OCI-LY7 (cell line): ENCODE results near the gene PCNT. TPM values are rescaled to one million over a fixed set of nuclear protein-coding genes. Genes with fewer than 3 reads are reported as not detected.

ENCODE experiments used
- BruUV-seq: library from RNA; stranded (reverse); fragments of 400-500 nt; replicated peaks from 2 replicates; lab custom pipeline; 2021; lab: Mats Ljungman, UMichigan
- CTCF ChIA-PET: fragments of 300-600 bp; sonication (Branson Sonifier 250); formaldehyde crosslinking; loops from one replicate; lab custom pipeline; 2022; ENCODE audit warnings: antibody characterized with exemption; ENCODE audit not compliant: unreplicated experiment; lab: Charles Lee
- POLR2A ChIA-PET: fragments of 300-600 bp; sonication (Branson Sonifier 250); formaldehyde crosslinking; loops from one replicate; lab custom pipeline; 2022; ENCODE audit warnings: antibody characterized with exemption; lab: Charles Lee
- DNase-seq: peaks from one replicate; pipeline ENCODE4 v3.0.0-alpha.2; 2015; ENCODE audit warnings: low spot score
- H2AFZ ChIP-seq: fragments of 200-600 bp; sonication (generic), shearing (Covaris generic); 2 replicates; pipeline ENCODE4 v1.6.1; 2014; ENCODE audit warnings: mild to moderate bottlenecking, antibody characterized with exemption, low read length, moderate library complexity
- H3K27ac ChIP-seq: fragments of 200-600 bp; sonication (generic); 2 replicates; pipeline ENCODE4 v1.5.1; 2014; ENCODE audit warnings: mixed run types, low read depth, mild to moderate bottlenecking, moderate library complexity, low read length, inconsistent platforms; ENCODE audit not compliant: poor library complexity, severe bottlenecking
- H3K36me3 ChIP-seq: fragments of 200-600 bp; sonication (generic); 2 replicates; pipeline ENCODE4 v1.6.1; 2014; ENCODE audit warnings: mild to moderate bottlenecking, antibody characterized with exemption, low read length, moderate library complexity, mixed read lengths; ENCODE audit not compliant: insufficient read depth
- H3K4me1 ChIP-seq: fragments of 200-600 bp; sonication (generic); 2 replicates; pipeline ENCODE4 v1.5.1; 2014; ENCODE audit warnings: mild to moderate bottlenecking, low read length; ENCODE audit not compliant: insufficient read depth, poor library complexity, severe bottlenecking
- H3K4me2 ChIP-seq: fragments of 200-600 bp; sonication (generic); 2 replicates; pipeline ENCODE4 v1.6.1; 2014; ENCODE audit warnings: mild to moderate bottlenecking, low read length
- H3K4me3 ChIP-seq: fragments of 200-600 bp; sonication (generic); 2 replicates; pipeline ENCODE4 v1.5.1; 2014; ENCODE audit warnings: mild to moderate bottlenecking, low read depth, low read length; ENCODE audit not compliant: poor library complexity, severe bottlenecking
- H3K79me2 ChIP-seq: fragments of 200-600 bp; sonication (generic); 2 replicates; pipeline ENCODE4 v1.6.1; 2016; ENCODE audit warnings: low read depth, mild to moderate bottlenecking, low read length, moderate library complexity, mixed read lengths; ENCODE audit not compliant: insufficient read depth
- H3K9me2 ChIP-seq: fragments of 200-600 bp; sonication (generic); 2 replicates; pipeline ENCODE4 v1.6.1; 2016; ENCODE audit warnings: mild to moderate bottlenecking, low read length, mixed read lengths; ENCODE audit not compliant: insufficient read depth
- H3K9me3 ChIP-seq: fragments of 200-600 bp; sonication (generic); 2 replicates; pipeline ENCODE4 v1.6.1; 2014; ENCODE audit warnings: mild to moderate bottlenecking, mixed run types, low read length, mixed read lengths
- H4K20me1 ChIP-seq: fragments of 200-600 bp; sonication (generic); 2 replicates; pipeline ENCODE4 v1.6.1; 2014; ENCODE audit warnings: mild to moderate bottlenecking, antibody characterized with exemption, low read length, moderate library complexity, mixed read lengths; ENCODE audit not compliant: insufficient read depth
- EZH2phosphoT487 ChIP-seq: fragments of 200-600 bp; sonication (generic); IDR thresholded peaks from 2 replicates; pipeline ENCODE4 v1.6.1; 2018; ENCODE audit warnings: low read depth, borderline replicate concordance, mild to moderate bottlenecking, mixed run types, antibody characterized with exemption, low read length, moderate library complexity, mixed read lengths
- intact Hi-C: fragments of 100-400 bp; cut with micrococcal nuclease; formaldehyde crosslinking; loops from one replicate; pipeline ENCODE4 v1.10.0; 2022; ENCODE audit not compliant: unreplicated experiment
- total RNA-seq, 2 experiments: library from RNA; depleted of rRNA in 1 of 2; stranded (reverse); fragments of >200 nt in 1 of 2; shearing (Covaris generic) in 1 of 2; gene quantifications; 2 replicates each; pipeline ENCODE4 v1.2.3, GENCODE V29; 2014 to 2022
- TF ChIP-seq, protein P1 (sequence below): fragments of 200-600 bp; sonication (generic); conservative IDR thresholded peaks from 2 replicates; pipeline ENCODE4 v1.5.1; 2014; ENCODE audit warnings: mild to moderate bottlenecking, antibody characterized with exemption, low read length, moderate library complexity, mixed read lengths

Gene PCNT
- total RNA-seq, 2 experiments from 2014 or later = 48.4 to 84.1 TPM

DNA sequence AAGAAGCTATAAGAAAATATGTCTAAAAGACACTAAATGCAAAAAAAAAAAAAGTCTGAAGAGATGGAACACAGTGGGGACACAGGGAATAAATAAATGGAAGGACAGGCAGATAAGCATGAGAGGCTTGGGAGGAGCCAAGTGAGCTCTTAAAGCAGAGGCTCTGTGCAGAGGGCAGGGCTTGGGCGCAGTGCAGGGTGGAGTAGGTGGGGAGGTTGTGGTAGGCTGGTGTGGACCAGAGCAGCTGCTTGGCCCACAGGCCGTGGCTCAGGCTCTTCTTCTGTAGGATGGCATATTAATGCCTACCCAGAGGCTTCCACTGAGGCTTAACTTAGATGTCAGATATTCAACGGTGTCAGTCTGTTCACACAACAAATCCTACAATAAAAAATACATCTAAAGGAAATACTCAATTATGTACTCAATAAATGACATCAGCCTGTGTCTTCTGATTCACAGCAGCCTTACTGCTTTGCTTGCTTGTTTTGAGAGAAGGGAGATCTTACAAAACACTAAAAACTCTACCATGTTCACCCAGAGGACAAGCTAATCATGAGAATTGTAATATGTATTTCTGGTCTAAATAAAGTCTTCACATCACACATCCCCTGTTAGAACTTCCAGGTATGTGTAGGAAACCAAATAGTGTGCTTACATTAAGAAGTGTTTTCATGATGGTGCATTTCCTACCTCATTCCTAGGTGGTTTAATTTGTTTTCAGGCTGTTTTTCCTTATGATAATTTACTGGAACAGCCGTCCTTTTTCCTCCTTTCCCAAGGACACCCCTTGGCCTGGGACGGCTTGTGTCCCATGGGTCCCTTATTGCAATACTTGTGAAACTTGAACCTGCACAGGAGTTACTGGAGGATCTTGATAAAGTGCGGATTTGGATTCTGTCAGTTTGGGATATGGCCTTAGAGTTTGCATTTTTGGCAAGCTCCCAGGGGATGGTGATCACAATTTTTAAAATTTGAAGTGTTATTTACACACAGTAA lies 159.6 kb downstream of the PCNT start:
- H3K4me2 ChIP-seq = no peak overlapping the region
- TF ChIP-seq, protein P1, sequence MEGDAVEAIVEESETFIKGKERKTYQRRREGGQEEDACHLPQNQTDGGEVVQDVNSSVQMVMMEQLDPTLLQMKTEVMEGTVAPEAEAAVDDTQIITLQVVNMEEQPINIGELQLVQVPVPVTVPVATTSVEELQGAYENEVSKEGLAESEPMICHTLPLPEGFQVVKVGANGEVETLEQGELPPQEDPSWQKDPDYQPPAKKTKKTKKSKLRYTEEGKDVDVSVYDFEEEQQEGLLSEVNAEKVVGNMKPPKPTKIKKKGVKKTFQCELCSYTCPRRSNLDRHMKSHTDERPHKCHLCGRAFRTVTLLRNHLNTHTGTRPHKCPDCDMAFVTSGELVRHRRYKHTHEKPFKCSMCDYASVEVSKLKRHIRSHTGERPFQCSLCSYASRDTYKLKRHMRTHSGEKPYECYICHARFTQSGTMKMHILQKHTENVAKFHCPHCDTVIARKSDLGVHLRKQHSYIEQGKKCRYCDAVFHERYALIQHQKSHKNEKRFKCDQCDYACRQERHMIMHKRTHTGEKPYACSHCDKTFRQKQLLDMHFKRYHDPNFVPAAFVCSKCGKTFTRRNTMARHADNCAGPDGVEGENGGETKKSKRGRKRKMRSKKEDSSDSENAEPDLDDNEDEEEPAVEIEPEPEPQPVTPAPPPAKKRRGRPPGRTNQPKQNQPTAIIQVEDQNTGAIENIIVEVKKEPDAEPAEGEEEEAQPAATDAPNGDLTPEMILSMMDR = no peak
- TF ChIP-seq EZH2phosphoT487 = no peak
- H3K9me3 ChIP-seq = no peaks in the 10 kb centered on the region
- H3K9me2 ChIP-seq = no peaks in the 10 kb centered on the region
- H2AFZ ChIP-seq = no peak overlapping the region
- H3K4me3 ChIP-seq = no peak overlapping the region
- DNase-seq = no peak
- CTCF ChIA-PET = no interaction called here
- POLR2A ChIA-PET = interaction anchor here (0.7 kb wide), 1 partner anchor 58 kb away, joined by 3 read pairs; no protein-coding TSS in a partner anchor
- intact Hi-C loops = no loop called here
- no peaks in the 10 kb centered on the region for H3K79me2 ChIP-seq
- no peaks in the 10 kb centered on the region for H3K4me1 ChIP-seq
- BruUV-seq = no TSS peak
- H4K20me1 ChIP-seq = no peaks in the 10 kb centered on the region
- H3K36me3 ChIP-seq = peaks cover 9% of the 10 kb centered on the region; the same call in 1 of the 2 replicates
- H3K27ac ChIP-seq = no peak overlapping the region

DNA sequence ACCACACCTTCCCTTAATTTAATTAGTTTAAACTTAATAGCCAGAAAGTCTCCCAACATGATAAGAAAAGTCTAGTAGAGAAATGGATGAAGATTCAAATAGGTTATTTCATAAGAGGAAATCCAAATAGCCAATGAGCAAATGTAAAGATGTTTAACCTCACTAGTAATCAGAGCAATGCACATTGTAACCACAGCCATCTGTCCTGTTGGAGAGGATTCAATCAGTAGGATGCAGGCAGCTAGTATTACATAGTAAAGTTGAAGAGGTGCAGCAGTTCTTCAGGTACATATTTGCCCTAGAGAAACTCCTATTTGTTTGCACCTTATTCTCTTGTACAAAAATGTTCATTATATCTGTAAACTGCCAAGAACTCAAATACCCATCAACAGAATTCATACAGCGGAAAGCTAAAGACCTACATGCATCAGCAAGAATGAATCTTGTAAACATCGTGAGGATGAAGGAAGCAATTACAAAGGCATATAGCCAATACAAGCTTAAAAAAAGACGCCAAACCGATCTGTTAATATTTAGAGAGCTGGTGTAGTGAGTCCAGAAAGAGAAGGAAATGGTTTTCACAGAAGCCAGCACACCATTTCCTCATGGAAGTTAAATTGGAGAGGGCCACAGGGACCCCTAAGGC lies 162.6 kb downstream of the PCNT start:
- TF ChIP-seq EZH2phosphoT487 = no peak
- TF ChIP-seq, protein P1 = no peak
- Histone ChIP-seq H3K79me2 (no peaks in the 10 kb centered on the region), H3K27ac (no peak overlapping the region)

More for the DNA sequence above, 162.6 kb downstream of the PCNT start:
- DNase-seq = no peak
- Histone ChIP-seq H3K4me1 (no peaks in the 10 kb centered on the region), H3K9me2 (no peaks in the 10 kb centered on the region), H3K4me2 (no peak overlapping the region), H4K20me1 (no peaks in the 10 kb centered on the region), H3K36me3 (peaks cover 16% of the 10 kb centered on the region; the same call in 1 of the 2 replicates), H3K9me3 (no peaks in the 10 kb centered on the region), H3K4me3 (no peak overlapping the region), H2AFZ (no peak overlapping the region)
- ChIA-PET POLR2A (interaction anchor here (1.1 kb wide), 1 partner anchor 14 kb away, joined by 3 read pairs; no protein-coding TSS in a partner anchor), CTCF (no interaction called here)
- BruUV-seq = no TSS peak
- intact Hi-C loops = no loop called here
